NCI-H1436 treated with DMSO at 0.1 percent for 48 hours (cell line): ENCODE measurements around the gene CD36.
A peak's percentile ranks its signal among the peaks of the same experiment; 100 is the strongest.

Source experiments
- DNase-seq: peaks from one replicate; lab custom pipeline; 2025; lab: John Stamatoyannopoulos, UW

CD36 gene

GRCh38 chr7:80705130-80705781, 66.8 kb downstream of the CD36 start:
- no peak for DNase-seq

- DNase-seq = no peak
Measured at GRCh38 chr7:80707318-80707717, 68.9 kb downstream of the CD36 start.

GRCh38 chr7:80708123-80708522, 69.7 kb downstream of the CD36 start:
- DNase-seq = no peak

DNA sequence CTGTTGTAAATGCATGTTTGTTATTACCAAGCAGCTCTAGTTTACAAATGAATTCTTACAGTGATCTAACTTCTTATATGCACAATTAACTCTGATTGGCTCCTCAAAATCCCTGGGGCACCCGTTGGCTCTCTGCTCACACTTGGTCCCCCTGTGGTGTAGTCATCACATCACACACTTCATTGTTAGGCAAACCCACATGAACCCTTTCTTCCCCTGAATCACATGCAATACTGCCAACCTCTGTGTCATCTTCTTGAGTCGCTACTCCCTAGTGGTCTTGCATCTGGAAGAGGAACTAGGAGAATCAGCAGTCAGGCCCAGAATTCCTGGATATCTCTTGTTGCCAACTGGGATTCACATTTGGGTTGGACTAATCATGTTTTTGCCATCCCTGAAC, 73.1 kb downstream of the CD36 start:
- DNase-seq = no peak

GRCh38 chr7:80719261-80719660, 80.8 kb downstream of the CD36 start:
- no peak for DNase-seq

GRCh38 chr7:80720146-80720545, 81.7 kb downstream of the CD36 start:
- DNase-seq = no peak

- no peak for DNase-seq
Measured at GRCh38 chr7:80721883-80722615, 83.6 kb downstream of the CD36 start.

DNA sequence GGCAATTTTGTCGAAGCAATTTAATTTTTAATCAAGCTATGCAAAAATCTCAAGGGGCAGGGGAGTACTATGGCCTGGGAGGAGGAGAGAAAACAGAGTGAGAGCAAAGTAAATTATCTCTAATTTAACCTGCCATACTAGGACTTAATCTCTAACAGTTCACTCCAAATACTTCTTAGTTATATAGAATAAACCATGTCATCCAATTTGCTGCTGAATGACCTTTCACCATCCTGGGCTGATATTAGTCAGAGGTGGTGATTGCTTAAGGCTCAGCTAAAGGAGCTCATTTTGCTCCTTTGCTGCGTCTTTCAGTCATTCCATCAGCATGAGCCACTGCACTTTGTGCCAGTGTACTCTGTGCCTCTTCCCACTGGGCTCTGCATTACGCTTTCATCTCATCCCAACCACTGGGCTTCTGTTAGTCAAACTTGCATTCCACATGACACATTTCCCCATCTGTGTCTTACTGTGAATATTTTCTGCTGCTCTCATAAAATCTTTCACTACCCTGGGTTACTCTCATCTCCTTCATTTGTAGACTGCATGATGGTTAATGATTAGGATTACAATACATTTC, 84.3 kb downstream of the CD36 start:
- DNase-seq = no peak

DNA sequence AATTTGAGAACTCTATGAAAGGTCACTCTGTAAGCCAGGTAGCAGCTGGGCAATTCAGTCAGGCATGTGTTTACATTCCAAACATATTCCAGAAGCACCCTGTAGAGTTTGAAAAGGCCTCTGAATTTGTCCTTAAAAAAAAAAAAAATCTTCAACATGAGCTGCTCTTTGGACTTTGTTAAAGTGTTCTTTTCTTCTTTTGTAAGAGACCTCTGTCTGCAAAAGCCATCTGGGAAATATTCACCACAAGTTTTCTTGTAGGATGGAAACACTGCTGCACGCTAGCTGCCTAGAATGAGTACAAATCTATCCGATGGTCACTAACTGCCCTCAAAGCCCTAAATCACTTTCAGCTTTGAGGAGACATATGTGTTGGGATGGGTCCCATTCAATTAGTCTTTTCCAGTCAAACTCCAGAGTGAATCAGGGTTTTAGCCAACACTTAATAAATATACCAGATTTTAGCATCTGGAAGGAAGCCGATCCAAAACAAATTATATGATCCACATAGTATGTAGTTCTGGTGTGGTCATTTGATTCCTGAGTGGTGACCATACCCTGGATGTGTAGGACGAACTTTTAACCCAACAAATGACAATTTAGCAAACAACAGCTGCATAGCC, 85.9 kb downstream of the CD36 start:
- DNase-seq = no peak

- peak; percentile 89 for DNase-seq
Measured at GRCh38 chr7:80725181-80725611, 86.8 kb downstream of the CD36 start.
